Measurements from ENCODE around the gene ANKRD18B.
"Not testable (repeated sequence)": the region's sequence is repeated elsewhere in the genome, so short reads cannot be mapped to it uniquely, and the experiment has no call there.

GRCh38 chr9:33612410-33612809 is 88.4 kb downstream of the ANKRD18B start:
- not testable (repeated sequence) for TF ChIP-seq PATZ1 (CRISPR knock-in tag; IDR thresholded peaks at IDR 0.05; ENCODE audit: borderline replicate concordance); POU6F1 (CRISPR knock-in tag; IDR thresholded peaks at IDR 0.05; ENCODE audit: borderline replicate concordance, low read depth); RARB (CRISPR knock-in tag; IDR thresholded peaks at IDR 0.05); CSRNP3 (CRISPR knock-in tag; IDR thresholded peaks at IDR 0.05); PPARA (CRISPR knock-in tag; IDR thresholded peaks at IDR 0.05; ENCODE audit: borderline replicate concordance); BACH2 (CRISPR knock-in tag; IDR thresholded peaks at IDR 0.05; ENCODE audit: borderline replicate concordance); ZFP3 (CRISPR knock-in tag; IDR thresholded peaks at IDR 0.05); ZNF565 (CRISPR knock-in tag; conservative IDR thresholded peaks at IDR 0.05; ENCODE audit: low read depth); CREB5 (CRISPR knock-in tag; IDR thresholded peaks at IDR 0.05; ENCODE audit: low read depth); CSDC2 (CRISPR knock-in tag; IDR thresholded peaks at IDR 0.05)

All from SK-N-SH treated with all-trans-retinoic acid at 6 μM for 48 hours (cell line).